Liver (tissue), 9 donors: Measurements from ENCODE around the gene TSPAN5. TPM values are rescaled to one million over a fixed set of nuclear protein-coding genes. Genes with fewer than 3 reads are reported as not detected.

ENCODE experiments used
- DNase-seq: peaks from one replicate; pipeline ENCODE4 v3.0.0-alpha.2; 2017; ENCODE audit warnings: low spot score
- H3K27ac ChIP-seq, 2 donors: one replicate each; pipeline ENCODE4 v1.7.0; 2013; ENCODE audit warnings: inconsistent platforms in 2 of 2, low read length in 2 of 2, control low read depth in 1 of 2, low read depth in 1 of 2, mild to moderate bottlenecking in 1 of 2
- H3K27me3 ChIP-seq, 4 donors: one replicate each; pipeline versions ENCODE4 v1.6.1 to v1.7.0; 2013; ENCODE audit warnings: low read length in 3 of 4, inconsistent platforms in 1 of 4, mild to moderate bottlenecking in 1 of 4, moderate library complexity in 1 of 4; ENCODE audit not compliant: control insufficient read depth in 4 of 4, insufficient read depth in 4 of 4
- H3K36me3 ChIP-seq, 4 donors: one replicate each; pipeline versions ENCODE4 v1.6.1 to v1.7.0; 2013; ENCODE audit warnings: low read length in 3 of 4, mild to moderate bottlenecking in 3 of 4, low read depth in 1 of 4, moderate library complexity in 1 of 4; ENCODE audit not compliant: control insufficient read depth in 4 of 4, insufficient read depth in 3 of 4
- H3K4me1 ChIP-seq, 4 donors: one replicate each; pipeline versions ENCODE4 v1.6.1 to v1.7.0; 2013; ENCODE audit warnings: low read length in 3 of 4, mild to moderate bottlenecking in 3 of 4, moderate library complexity in 1 of 4; ENCODE audit not compliant: control insufficient read depth in 4 of 4, insufficient read depth in 4 of 4
- H3K4me3 ChIP-seq, 3 donors: one replicate each; pipeline versions ENCODE4 v1.6.1 to v1.7.0; 2013; ENCODE audit warnings: low read length in 3 of 3, control low read depth in 1 of 3, low read depth in 1 of 3, mild to moderate bottlenecking in 1 of 3
- H3K9ac ChIP-seq, 2 donors: one replicate each; pipeline ENCODE4 v1.7.0; 2013; ENCODE audit warnings: low read length in 2 of 2, mild to moderate bottlenecking in 2 of 2, moderate library complexity in 2 of 2, control low read depth in 1 of 2, low read depth in 1 of 2
- H3K9me3 ChIP-seq, 4 donors: one replicate each; pipeline versions ENCODE4 v1.6.1 to v1.7.0; 2013; ENCODE audit warnings: low read length in 3 of 4; ENCODE audit not compliant: control insufficient read depth in 4 of 4
- ATF3 ChIP-seq: IDR thresholded peaks from 2 replicates; pipeline ENCODE4 v1.6.1; 2016; ENCODE audit warnings: antibody characterized with exemption
- CTCF ChIP-seq: fragments of 150-350 bp; IDR thresholded peaks from 2 replicates; pipeline ENCODE4 v1.5.1; 2017; ENCODE audit warnings: improper control_type of control experiment, low read depth, low read length; ENCODE audit not compliant: missing input control
- EGR1 ChIP-seq, 2 donors: IDR thresholded peaks; 2 replicates each; pipeline ENCODE4 v1.6.1; 2016 to 2018; ENCODE audit warnings: antibody characterized with exemption in 2 of 2, low read depth in 2 of 2
- FOXA2 ChIP-seq: IDR thresholded peaks from 2 replicates; pipeline ENCODE4 v1.6.1; 2016; ENCODE audit warnings: antibody characterized with exemption
- GABPA ChIP-seq, 2 donors: IDR thresholded peaks in 1 of 2; conservative IDR thresholded peaks in 1 of 2; 2 replicates each; pipeline ENCODE4 v1.6.1; 2016; ENCODE audit warnings: antibody characterized with exemption in 2 of 2, mild to moderate bottlenecking in 1 of 2, moderate library complexity in 1 of 2
- HNF4A ChIP-seq, 2 donors: conservative IDR thresholded peaks; 2 replicates each; pipeline ENCODE4 v1.6.1; 2016; ENCODE audit warnings: antibody characterized with exemption in 2 of 2, mild to moderate bottlenecking in 2 of 2
- HNF4G ChIP-seq: IDR thresholded peaks from 2 replicates; pipeline ENCODE4 v1.6.1; 2016; ENCODE audit warnings: antibody characterized with exemption
- JUND ChIP-seq, 2 donors: IDR thresholded peaks; 2 replicates each; pipeline ENCODE4 v1.6.1; 2016; ENCODE audit warnings: antibody characterized with exemption in 2 of 2
- MAX ChIP-seq: IDR thresholded peaks from 2 replicates; pipeline ENCODE4 v1.6.1; 2016; ENCODE audit warnings: antibody characterized with exemption
- RAD21 ChIP-seq, 2 donors: IDR thresholded peaks; 2 replicates each; pipeline ENCODE4 v1.6.1; 2016; ENCODE audit warnings: antibody characterized with exemption in 2 of 2, mild to moderate bottlenecking in 2 of 2
- REST ChIP-seq: IDR thresholded peaks from 2 replicates; pipeline ENCODE4 v1.6.1; 2016; ENCODE audit warnings: antibody characterized with exemption, mild to moderate bottlenecking
- RXRA ChIP-seq, 2 donors: IDR thresholded peaks; 2 replicates each; pipeline ENCODE4 v1.6.1; 2017 to 2018; ENCODE audit warnings: antibody characterized with exemption in 2 of 2, mild to moderate bottlenecking in 1 of 2
- SP1 ChIP-seq: IDR thresholded peaks from 2 replicates; pipeline ENCODE4 v1.6.1; 2018; ENCODE audit warnings: antibody characterized with exemption, mild to moderate bottlenecking
- TAF1 ChIP-seq: conservative IDR thresholded peaks from 2 replicates; pipeline ENCODE4 v1.6.1; 2016; ENCODE audit warnings: antibody characterized with exemption, mild to moderate bottlenecking
- YY1 ChIP-seq: IDR thresholded peaks from 2 replicates; pipeline ENCODE4 v1.6.1; 2016; ENCODE audit warnings: antibody characterized with exemption, mild to moderate bottlenecking
- ZBTB33 ChIP-seq: IDR thresholded peaks from 2 replicates; pipeline ENCODE4 v1.6.1; 2016; ENCODE audit warnings: antibody characterized with exemption
- WGBS: extraction: QIAGEN DNeasy Blood & Tissue Kit; methylation state at CpG from one replicate; pipeline ENCODE4 v1.1.7; 2013; 5-methylcytosine and 5-hydroxymethylcytosine counted together
- polyA plus RNA-seq, 2 donors: library from polyadenylated mRNA; stranded (reverse) in 1 of 2; unstranded in 1 of 2; fragments of 200-250 nt in 1 of 2; fragments of >200 nt in 1 of 2; fragmentation: Nextera tagmentation in 1 of 2; extraction: Ambion mirVana in 1 of 2; gene quantifications; one replicate each; pipeline versions ENCODE4 v1.2.1 to v1.2.3, GENCODE V29; 2013 to 2015
- total RNA-seq, 2 donors: library from RNA; depleted of rRNA; stranded (reverse); fragments of >200 nt; gene quantifications; one replicate each; pipeline ENCODE4 v1.2.3, GENCODE V29; 2014
- donor health status: healthy.
- donor health status: healthy.
- donor health status: healthy.
- donor health status: healthy.
- donor health status: healthy.

TSPAN5 gene
- total and polyA plus RNA-seq, 4 donors, result 0.36 to 54.0 (median 0.63) TPM

GRCh38 chr4:98612318-98613250, 45.8 kb downstream of the TSPAN5 start:
- Histone ChIP-seq H3K9ac (no peak overlapping the region), H3K4me1 (no peaks in the 10 kb centered on the region), H3K9me3 (no peaks in the 10 kb centered on the region), H3K27me3 (no peaks in the 10 kb centered on the region), H3K4me3 (no peak overlapping the region), H3K27ac (no peak overlapping the region), H3K36me3 (no peaks in the 10 kb centered on the region)
- WGBS, result 76% methylated on average over 11 of the region's 11 CpGs
- DNase-seq, result no peak
- TF ChIP-seq ZBTB33 (no peak), RXRA (IDR thresholded peaks at IDR 0.05) (no peak), MAX (no peak), GABPA (IDR thresholded peaks at IDR 0.05 in 1 of 2, conservative IDR thresholded peaks at IDR 0.05 in 1 of 2) (no peak), SP1 (no peak), EGR1 (IDR thresholded peaks at IDR 0.05; ENCODE audit: low read depth in 2 of 2) (no peak), HNF4A (conservative IDR thresholded peaks at IDR 0.05) (no peak)

GRCh38 chr4:98611677-98612317, 46.6 kb downstream of the TSPAN5 start:
- H3K4me3 ChIP-seq, result no peak overlapping the region
- 95% methylated on average over 6 of the region's 6 CpGs for WGBS
- TF ChIP-seq HNF4G (no peak), TAF1 (no peak), JUND (IDR thresholded peaks at IDR 0.05) (no peak), MAX (no peak), EGR1 (IDR thresholded peaks at IDR 0.05; ENCODE audit: low read depth in 2 of 2) (no peak), GABPA (IDR thresholded peaks at IDR 0.05 in 1 of 2, conservative IDR thresholded peaks at IDR 0.05 in 1 of 2) (no peak), RAD21 (IDR thresholded peaks at IDR 0.05) (no peak), FOXA2 (no peak), ZBTB33 (no peak), RXRA (IDR thresholded peaks at IDR 0.05) (no peak), CTCF (no peak), ATF3 (no peak), YY1 (no peak), REST (no peak), SP1 (no peak)

More at GRCh38 chr4:98611677-98612317, 46.6 kb downstream of the TSPAN5 start:
- Histone ChIP-seq H3K4me1 (no peaks in the 10 kb centered on the region), H3K27me3 (no peaks in the 10 kb centered on the region), H3K27ac (no peak overlapping the region), H3K9me3 (no peaks in the 10 kb centered on the region), H3K36me3 (no peaks in the 10 kb centered on the region), H3K9ac (no peak overlapping the region)
- DNase-seq, result no peak
